ENCODE measurements around the gene PAAF1.

PAAF1 gene, protein sequence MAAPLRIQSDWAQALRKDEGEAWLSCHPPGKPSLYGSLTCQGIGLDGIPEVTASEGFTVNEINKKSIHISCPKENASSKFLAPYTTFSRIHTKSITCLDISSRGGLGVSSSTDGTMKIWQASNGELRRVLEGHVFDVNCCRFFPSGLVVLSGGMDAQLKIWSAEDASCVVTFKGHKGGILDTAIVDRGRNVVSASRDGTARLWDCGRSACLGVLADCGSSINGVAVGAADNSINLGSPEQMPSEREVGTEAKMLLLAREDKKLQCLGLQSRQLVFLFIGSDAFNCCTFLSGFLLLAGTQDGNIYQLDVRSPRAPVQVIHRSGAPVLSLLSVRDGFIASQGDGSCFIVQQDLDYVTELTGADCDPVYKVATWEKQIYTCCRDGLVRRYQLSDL

GRCh38 chr11:73876424-73877310 lies at the start of gene PAAF1, which contains the start of gene COA4:
Gene PAAF1 (plus strand): TSS chr11:73876999. CDS start chr11:73877022, 23 bp downstream.
Gene COA4 (minus strand): TSS chr11:73876846. CDS start chr11:73873378, 3,468 bp downstream.
- DNase-seq (ENCODE audit: low read depth, low spot score) = peak; percentile 91

GRCh38 chr11:73830261-73830660 lies 46.5 kb upstream of the PAAF1 start:
- DNase-seq (ENCODE audit: low read depth, low spot score) = no peak

DNA sequence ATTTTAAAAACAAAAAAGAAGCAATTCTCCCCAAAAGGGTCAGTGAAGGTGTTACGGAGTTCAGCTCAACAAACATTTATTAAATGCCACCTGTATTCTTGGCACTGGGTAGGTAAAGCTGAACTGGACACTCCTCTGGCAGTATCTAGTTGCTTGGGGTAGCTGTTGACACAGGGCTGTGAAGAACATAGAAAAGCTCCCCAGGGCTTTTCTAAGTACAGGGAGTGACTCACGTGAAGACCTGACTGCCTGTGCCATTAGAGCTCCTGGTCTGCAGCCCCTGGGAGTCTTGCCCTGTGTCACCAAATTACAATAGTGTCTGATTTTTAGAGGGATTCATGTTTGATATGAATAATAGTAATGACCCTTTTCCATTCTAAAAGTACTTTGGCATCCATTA lies 43.7 kb upstream of the PAAF1 start:
- no peak for DNase-seq (ENCODE audit: low read depth, low spot score)

DNA sequence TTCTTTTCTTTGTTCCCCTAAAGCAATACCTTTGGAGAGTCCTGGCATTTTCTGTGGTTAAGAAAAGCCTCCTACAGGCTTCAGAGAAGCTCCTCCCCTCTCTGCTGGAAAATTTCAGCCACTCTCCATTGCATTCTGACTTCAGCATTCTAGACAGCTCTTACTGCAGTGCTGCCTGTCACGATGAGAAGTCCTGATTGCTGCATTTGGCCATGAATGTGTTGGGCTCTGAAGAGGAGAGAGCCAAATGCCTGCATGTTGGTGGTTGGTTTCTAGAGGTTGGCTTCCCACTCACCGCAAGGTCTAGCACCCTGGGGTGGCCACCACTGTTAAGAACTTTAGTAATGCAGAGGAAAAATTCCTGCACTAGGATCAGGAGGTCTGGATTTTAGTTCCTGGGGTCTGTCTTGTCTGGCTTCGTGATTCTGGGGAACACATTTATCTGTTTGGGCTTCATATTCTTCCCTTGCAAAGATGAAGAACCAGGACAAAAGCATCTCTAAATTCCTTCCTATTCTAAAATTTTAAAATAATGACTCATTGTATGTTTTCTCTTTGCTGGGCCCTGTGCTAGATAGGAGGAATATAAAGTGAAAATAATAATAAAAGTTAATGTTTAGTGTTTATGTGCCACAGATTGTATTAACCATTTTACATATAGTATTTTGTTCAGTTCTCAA lies 38.2 kb upstream of the PAAF1 start:
- no peak for DNase-seq (ENCODE audit: low read depth, low spot score)

GRCh38 chr11:73839123-73839457 lies 37.7 kb upstream of the PAAF1 start:
- DNase-seq (ENCODE audit: low read depth, low spot score) = no peak

- no peak for DNase-seq (ENCODE audit: low read depth, low spot score)
Measured at GRCh38 chr11:73851046-73851764, 25.6 kb upstream of the PAAF1 start.

DNA sequence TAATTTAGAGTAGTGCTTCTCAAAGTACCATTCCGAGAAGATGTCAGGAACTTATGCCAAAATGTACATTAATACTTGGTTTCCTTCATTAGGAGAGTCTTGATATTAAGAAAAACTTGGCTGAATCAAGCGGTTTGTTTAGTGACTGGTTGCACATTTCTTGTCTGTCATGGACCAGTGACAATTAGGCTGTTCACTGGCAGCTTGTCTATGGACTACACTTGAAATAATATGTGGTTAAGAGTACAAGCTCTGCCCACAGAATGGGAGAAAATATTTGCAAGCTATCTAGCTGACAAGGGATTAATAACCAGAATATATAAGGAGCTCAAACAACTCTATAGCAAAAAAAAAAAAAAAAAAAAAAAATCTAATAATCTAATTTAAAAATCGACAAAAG lies 24.8 kb upstream of the PAAF1 start:
- no peak for DNase-seq (ENCODE audit: low read depth, low spot score)

DNA sequence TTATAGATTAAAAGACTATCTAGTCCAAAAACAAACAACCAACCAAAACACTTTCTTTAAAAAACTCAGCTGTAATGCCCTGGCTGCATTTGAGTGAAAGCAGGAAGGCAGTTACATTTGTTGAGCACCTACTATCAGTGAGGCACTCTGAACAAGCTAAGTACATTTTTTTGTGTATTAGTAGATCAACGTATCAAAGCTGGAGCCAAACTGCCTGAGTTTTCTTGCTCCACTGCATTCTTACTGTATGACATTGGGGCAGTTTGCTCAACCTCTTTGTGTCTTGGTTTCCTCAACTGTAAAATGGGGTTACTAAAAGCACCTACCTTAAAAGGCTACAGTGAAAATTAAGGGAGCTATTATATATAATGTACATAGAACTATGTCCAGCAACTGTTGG lies 22.1 kb upstream of the PAAF1 start:
- DNase-seq (ENCODE audit: low read depth, low spot score) = no peak

DNA sequence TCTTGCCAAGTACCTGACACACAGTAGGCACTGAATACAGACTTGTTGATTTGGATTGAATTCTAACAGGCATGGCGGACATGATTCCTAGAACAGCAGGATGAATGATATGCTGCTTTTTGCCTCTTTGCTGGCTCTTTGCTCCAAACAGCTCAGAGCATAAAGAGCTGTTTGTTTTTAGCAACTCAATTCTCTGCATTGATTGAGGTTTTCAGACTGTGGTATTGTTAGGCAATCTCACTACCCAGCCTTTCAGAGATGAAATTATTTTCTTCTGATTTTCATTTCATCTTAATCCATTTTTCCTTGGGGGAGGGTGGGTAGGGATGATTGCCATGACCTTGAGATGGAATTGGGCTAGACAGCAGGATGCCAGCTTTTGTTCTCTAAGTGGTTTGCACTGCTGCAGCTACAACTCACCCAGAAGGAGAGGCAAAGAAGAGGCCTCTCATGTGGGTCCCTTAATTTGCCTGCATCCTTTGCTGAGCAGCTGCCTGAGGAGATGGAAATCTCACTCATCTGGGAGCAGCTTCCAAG lies 20.7 kb upstream of the PAAF1 start:
- no peak for DNase-seq (ENCODE audit: low read depth, low spot score)

GRCh38 chr11:73859671-73860070 lies 17.1 kb upstream of the PAAF1 start:
- DNase-seq (ENCODE audit: low read depth, low spot score) = no peak

- DNase-seq (ENCODE audit: low read depth, low spot score) = no peak
Measured at GRCh38 chr11:73860202-73860601, 16.6 kb upstream of the PAAF1 start.

DNA sequence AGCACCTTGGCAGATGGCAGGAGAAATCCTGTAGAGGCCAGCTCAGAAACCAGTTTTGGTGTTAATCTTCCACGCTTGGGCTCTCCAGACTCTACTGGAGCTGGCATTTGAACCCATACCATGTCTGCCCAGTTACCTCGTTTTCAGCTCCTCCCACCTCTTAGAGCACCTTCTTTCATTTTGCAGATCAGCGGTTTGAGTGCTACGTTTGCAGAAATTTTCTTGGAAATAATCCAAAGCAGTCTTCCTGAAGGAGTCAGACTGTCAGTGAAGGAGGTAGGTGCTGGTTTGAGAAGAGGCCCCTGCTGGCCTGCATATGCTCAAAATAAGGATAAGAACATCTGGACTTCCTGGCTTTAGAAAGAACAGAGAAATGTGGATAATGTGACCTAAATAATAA lies 13.8 kb upstream of the PAAF1 start:
- DNase-seq (ENCODE audit: low read depth, low spot score) = no peak

DNA sequence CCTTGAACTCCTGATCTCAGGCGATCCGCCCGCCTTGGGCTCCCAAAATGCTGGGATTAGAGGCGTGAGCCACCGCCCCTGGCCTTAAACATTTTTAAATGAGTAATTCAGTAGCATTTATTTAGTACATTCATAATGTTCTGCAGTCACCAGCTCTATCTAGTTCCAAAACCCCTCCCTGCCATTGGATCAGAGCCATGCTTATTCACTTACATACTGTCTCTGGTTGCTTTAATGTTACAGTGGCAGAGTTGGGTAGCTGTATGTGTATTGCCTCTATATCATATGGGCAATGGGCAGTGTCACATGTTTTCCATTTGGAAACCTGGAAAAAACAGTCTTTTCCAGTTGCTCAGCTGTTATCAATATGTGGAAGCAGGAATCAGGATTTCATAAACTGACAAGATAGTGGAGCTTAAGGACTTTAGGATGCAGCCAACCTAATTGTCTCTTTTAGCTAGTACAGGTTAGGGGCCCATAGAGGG lies 10.7 kb upstream of the PAAF1 start:
- no peak for DNase-seq (ENCODE audit: low read depth, low spot score)

DNA sequence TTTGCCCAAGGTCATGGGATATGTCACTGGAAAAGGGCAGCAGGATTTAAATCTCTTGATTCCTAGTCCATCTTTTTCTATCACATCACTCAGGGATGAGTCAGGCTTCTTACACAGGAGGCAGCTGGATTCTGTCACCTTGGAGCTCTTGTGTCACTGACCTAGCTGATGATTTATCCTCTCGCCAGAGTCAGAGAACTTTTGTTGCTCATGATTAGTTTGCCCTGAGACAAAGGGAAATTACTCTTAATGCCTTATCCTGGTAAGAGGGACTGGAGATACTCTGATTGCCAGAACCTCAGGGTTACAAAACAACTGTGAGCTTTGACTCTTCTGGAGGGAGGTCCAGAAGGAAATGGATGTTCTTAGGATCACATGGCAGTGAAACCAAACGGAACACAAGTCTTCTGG lies 10.2 kb upstream of the PAAF1 start:
- DNase-seq (ENCODE audit: low read depth, low spot score) = no peak

DNA sequence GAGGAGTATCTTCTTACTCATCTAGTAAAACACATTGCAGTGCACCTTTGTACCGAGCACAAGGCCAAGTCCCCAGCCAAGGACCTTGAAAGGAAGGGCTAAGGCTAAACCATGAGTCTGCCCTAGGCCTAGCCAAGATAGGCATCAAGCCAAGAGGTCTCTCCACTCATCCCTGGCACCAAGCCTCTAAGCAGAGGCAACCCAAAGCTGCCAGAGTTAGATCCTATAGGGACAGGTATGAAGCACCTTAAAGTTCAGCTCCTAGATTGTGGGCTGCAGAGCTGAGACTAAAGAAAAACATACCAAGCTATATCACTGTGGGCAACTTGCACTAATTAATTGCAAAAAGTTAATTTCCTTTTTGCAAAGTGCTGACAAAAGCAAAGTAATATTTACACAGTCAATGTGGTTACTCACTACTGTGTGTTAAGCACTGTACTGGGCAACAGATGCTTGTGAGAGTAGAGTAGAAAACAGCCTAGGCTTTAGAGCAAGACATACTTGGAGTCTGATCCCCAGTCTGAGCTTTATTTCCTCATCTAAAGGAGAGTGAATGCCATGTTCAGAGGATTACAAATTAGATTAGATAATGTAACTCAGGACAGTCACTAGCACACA lies 7.4 kb upstream of the PAAF1 start:
- no peak for DNase-seq (ENCODE audit: low read depth, low spot score)

GRCh38 chr11:73870261-73870660 lies 6.5 kb upstream of the PAAF1 start:
- DNase-seq (ENCODE audit: low read depth, low spot score) = no peak

DNA sequence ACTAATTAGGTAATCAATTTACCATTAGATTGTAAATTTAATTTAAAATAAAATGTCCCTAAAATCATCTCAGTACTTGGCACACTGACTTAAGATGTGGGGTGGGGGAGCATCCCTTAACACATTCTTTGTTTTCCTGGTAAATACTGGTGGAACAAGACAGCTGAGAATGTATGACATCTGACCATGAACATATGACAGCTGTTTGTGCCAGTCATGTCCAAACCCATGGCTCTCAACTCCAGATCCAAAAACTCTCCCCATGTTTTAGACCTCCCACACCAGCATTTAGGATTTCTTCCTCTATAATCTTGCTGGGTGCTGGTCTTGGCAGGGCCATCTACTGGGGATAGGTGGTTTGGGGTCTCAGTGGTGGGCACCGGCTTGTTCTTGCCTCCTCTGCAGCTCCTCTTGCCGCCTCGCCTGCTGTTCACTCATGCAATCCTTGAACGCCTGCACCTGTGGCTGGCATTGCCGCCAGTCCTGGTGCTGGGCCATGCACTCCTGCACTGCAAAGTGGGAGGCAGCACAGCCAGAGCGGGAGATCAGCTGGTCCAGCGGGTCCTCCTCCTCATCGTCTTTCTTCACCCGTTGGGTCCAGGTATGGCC lies 3.9 kb upstream of the PAAF1 start:
- DNase-seq (ENCODE audit: low read depth, low spot score) = no peak

DNA sequence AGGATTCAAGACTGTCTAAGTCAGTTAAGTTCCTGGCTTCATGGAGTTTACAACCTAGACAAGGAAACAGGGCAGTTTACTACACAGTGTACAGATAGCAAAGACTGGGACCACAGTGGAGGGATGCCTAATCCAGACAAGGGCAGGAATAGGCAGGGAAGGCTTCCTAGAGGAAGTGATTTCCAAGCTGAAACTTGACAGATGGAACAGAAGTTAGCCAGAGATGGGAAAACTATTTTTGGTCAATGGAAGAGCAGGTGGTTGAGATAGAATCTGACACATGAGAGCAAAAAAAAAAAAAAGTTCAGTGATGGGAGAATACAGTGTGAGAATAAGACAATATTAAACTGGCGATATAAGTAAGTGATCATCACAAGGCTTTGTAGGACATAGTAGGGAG lies 1.4 kb upstream of the PAAF1 start:
- DNase-seq (ENCODE audit: low read depth, low spot score) = no peak

GRCh38 chr11:73875840-73876239 lies 959 bp upstream of the PAAF1 start:
- DNase-seq (ENCODE audit: low read depth, low spot score) = no peak

DNA sequence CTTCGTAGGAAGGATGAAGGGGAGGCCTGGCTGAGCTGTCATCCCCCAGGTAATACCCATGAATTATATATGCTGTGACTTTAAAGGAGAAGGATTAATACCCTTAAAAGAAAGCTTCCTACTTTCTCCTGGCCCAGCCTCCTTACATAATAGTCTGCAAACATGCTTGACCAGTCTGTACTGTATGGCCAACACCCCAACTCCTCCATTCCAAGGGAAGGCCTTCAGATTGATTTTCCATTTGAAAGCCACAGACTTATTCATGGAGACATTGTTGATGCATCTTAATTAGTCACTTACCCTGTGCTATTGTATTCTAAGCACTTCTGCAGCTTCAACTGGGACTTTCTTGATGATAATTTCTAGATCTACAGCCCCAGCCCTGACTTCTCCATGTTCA lies 2.0 kb downstream of the PAAF1 start:
- DNase-seq (ENCODE audit: low read depth, low spot score) = no peak
